Hepatocyte (in vitro differentiated cells): ENCODE data around the gene MRPS24. TPM values are rescaled to one million over a fixed set of nuclear protein-coding genes. Genes with fewer than 3 reads are reported as not detected.
"Not testable (repeated sequence)": the region's sequence is repeated elsewhere in the genome, so short reads cannot be mapped to it uniquely, and the experiment has no call there.

Source experiments
- DNase-seq: peaks from one replicate; pipeline ENCODE4 v3.0.0-alpha.2; 2016; ENCODE audit warnings: low spot score
- H2AFZ ChIP-seq: fragments of 200-600 bp; sonication (generic); 2 replicates; pipeline ENCODE4 v1.6.0; 2016; ENCODE audit warnings: antibody characterized with exemption, mild to moderate bottlenecking
- H3K27ac ChIP-seq: fragments of 200-600 bp; sonication (generic); 2 replicates; pipeline ENCODE4 v1.5.1; 2016; ENCODE audit warnings: mild to moderate bottlenecking
- H3K27me3 ChIP-seq: fragments of 200-600 bp; sonication (generic); 2 replicates; pipeline ENCODE4 v1.6.1; 2016
- H3K36me3 ChIP-seq: fragments of 200-600 bp; sonication (generic); replicated peaks from 2 replicates; pipeline ENCODE4 v1.5.1; 2016; ENCODE audit warnings: low read depth; ENCODE audit not compliant: insufficient read depth
- H3K4me1 ChIP-seq: fragments of 200-600 bp; sonication (generic); 2 replicates; pipeline ENCODE4 v1.5.1; 2016; ENCODE audit warnings: mild to moderate bottlenecking, moderate library complexity; ENCODE audit not compliant: insufficient read depth
- H3K4me2 ChIP-seq: fragments of 200-600 bp; sonication (generic); 2 replicates; pipeline ENCODE4 v1.6.0; 2016
- H3K4me3 ChIP-seq: fragments of 200-600 bp; sonication (generic); 2 replicates; pipeline ENCODE4 v1.5.1; 2016; ENCODE audit warnings: mild to moderate bottlenecking
- H3K79me2 ChIP-seq: fragments of 200-600 bp; sonication (generic); 2 replicates; pipeline ENCODE4 v1.6.0; 2017; ENCODE audit warnings: mild to moderate bottlenecking
- H3K9me2 ChIP-seq: fragments of 200-600 bp; sonication (generic); replicated peaks from 2 replicates; pipeline ENCODE4 v1.6.0; 2017; ENCODE audit warnings: mild to moderate bottlenecking; ENCODE audit not compliant: insufficient read depth
- H3K9me3 ChIP-seq: fragments of 200-600 bp; sonication (generic); 2 replicates; pipeline ENCODE4 v1.5.1; 2016; ENCODE audit warnings: low read depth, mild to moderate bottlenecking
- H4K20me1 ChIP-seq: fragments of 200-600 bp; sonication (generic); 2 replicates; pipeline ENCODE4 v1.6.0; 2016; ENCODE audit warnings: mild to moderate bottlenecking; ENCODE audit not compliant: insufficient read depth, poor library complexity, severe bottlenecking
- CTCF ChIP-seq: fragments of 200-600 bp; sonication (generic); IDR thresholded peaks from 2 replicates; pipeline ENCODE4 v1.5.1; 2016; ENCODE audit warnings: antibody characterized with exemption, mild to moderate bottlenecking; ENCODE audit not compliant: poor library complexity
- EZH2 ChIP-seq: fragments of 200-600 bp; sonication (generic); IDR thresholded peaks from 2 replicates; pipeline ENCODE4 v1.6.1; 2016; ENCODE audit warnings: antibody characterized with exemption, mild to moderate bottlenecking, borderline replicate concordance
- EZH2phosphoT487 ChIP-seq: fragments of 200-600 bp; sonication (generic); IDR thresholded peaks from one replicate; pipeline ENCODE4 v1.6.1; 2018; ENCODE audit warnings: antibody characterized with exemption, mild to moderate bottlenecking, low read depth, moderate library complexity; ENCODE audit not compliant: unreplicated experiment, severe bottlenecking
- WGBS: methylation state at CpG from one replicate; pipeline ENCODE4 v1.1.6; 2016; ENCODE audit warnings: low lambda C conversion rate; ENCODE audit errors: missing lambda C conversion rate; 5-methylcytosine and 5-hydroxymethylcytosine counted together
- polyA plus RNA-seq: library from polyadenylated mRNA; unstranded; fragments of >200 nt; fragmentation: Nextera tagmentation; extraction: Ambion mirVana; gene quantifications from 2 replicates; pipeline ENCODE4 v1.2.1, GENCODE V29; 2016
- total RNA-seq: library from RNA; depleted of rRNA; stranded (reverse); fragments of >200 nt; gene quantifications from 2 replicates; pipeline ENCODE4 v1.2.3, GENCODE V29; 2014

MRPS24 gene
- total and polyA plus RNA-seq, 2 experiments from 2014 or later: 72.4 to 150 TPM

- no peaks in the 10 kb centered on the region for H4K20me1 ChIP-seq
- TF ChIP-seq EZH2: no peak
- TF ChIP-seq EZH2phosphoT487: no peak
- no peak for TF ChIP-seq CTCF
- no peak overlapping the region for H3K27ac ChIP-seq
- H3K9me3 ChIP-seq: no peaks in the 10 kb centered on the region
- H2AFZ ChIP-seq: no peak overlapping the region
- no peak overlapping the region for H3K4me2 ChIP-seq
- H3K9me2 ChIP-seq: no peaks in the 10 kb centered on the region
- no peaks in the 10 kb centered on the region for H3K36me3 ChIP-seq
- no peaks in the 10 kb centered on the region for H3K79me2 ChIP-seq
- no peak for DNase-seq
- no peaks in the 10 kb centered on the region for H3K4me1 ChIP-seq
- no peaks in the 10 kb centered on the region for H3K27me3 ChIP-seq
- 84% methylated on average over 2 of the region's 2 CpGs for WGBS
- no peak overlapping the region for H3K4me3 ChIP-seq
Measured at GRCh38 chr7:43844257-43844656, 25.1 kb downstream of the MRPS24 start.

GRCh38 chr7:43843296-43843695, 26.0 kb downstream of the MRPS24 start:
- no peak for DNase-seq
- WGBS: 90% methylated on average over 4 of the region's 4 CpGs

GRCh38 chr7:43838201-43838658, 31.1 kb downstream of the MRPS24 start:
- WGBS: 82% methylated on average over 9 of the region's 9 CpGs
- H3K27ac ChIP-seq: no peak overlapping the region
- H3K4me3 ChIP-seq: no peak overlapping the region
- H3K4me1 ChIP-seq: no peaks in the 10 kb centered on the region
- peak overlapping the region; percentile 78 for H3K4me2 ChIP-seq
- DNase-seq: no peak
- no peaks in the 10 kb centered on the region for H4K20me1 ChIP-seq
- H3K9me2 ChIP-seq: no peaks in the 10 kb centered on the region
- no peaks in the 10 kb centered on the region for H3K36me3 ChIP-seq
- H2AFZ ChIP-seq: peak overlapping the region; percentile 91
- no peak for TF ChIP-seq CTCF
- TF ChIP-seq EZH2: no peak
- TF ChIP-seq EZH2phosphoT487: no peak
- H3K79me2 ChIP-seq: no peaks in the 10 kb centered on the region
- H3K9me3 ChIP-seq: no peaks in the 10 kb centered on the region
- H3K27me3 ChIP-seq: no peaks in the 10 kb centered on the region

More at GRCh38 chr7:43843296-43843695, 26.0 kb downstream of the MRPS24 start:
- Histone ChIP-seq H2AFZ (no peak overlapping the region), H3K4me2 (no peak overlapping the region), H3K4me1 (no peaks in the 10 kb centered on the region), H3K79me2 (no peaks in the 10 kb centered on the region), H3K27ac (no peak overlapping the region), H3K9me2 (no peaks in the 10 kb centered on the region), H3K36me3 (no peaks in the 10 kb centered on the region), H3K4me3 (no peak overlapping the region), H3K9me3 (no peaks in the 10 kb centered on the region), H4K20me1 (no peaks in the 10 kb centered on the region), H3K27me3 (no peaks in the 10 kb centered on the region)
- no peak for TF ChIP-seq EZH2phosphoT487

GRCh38 chr7:43834463-43835251, 34.7 kb downstream of the MRPS24 start:
- 91% methylated on average over 8 of the region's 8 CpGs for WGBS
- Histone ChIP-seq H3K9me2 (no peaks in the 10 kb centered on the region), H3K4me1 (no peaks in the 10 kb centered on the region), H3K9me3 (peaks cover 6% of the 10 kb centered on the region), H2AFZ (no peak overlapping the region), H3K4me3 (no peak overlapping the region), H3K36me3 (no peaks in the 10 kb centered on the region), H3K27ac (no peak overlapping the region), H3K4me2 (no peak overlapping the region), H3K79me2 (no peaks in the 10 kb centered on the region), H4K20me1 (no peaks in the 10 kb centered on the region), H3K27me3 (no peaks in the 10 kb centered on the region)
- DNase-seq: no peak
- TF ChIP-seq CTCF (no peak), EZH2 (no peak), EZH2phosphoT487 (no peak)

- not testable (repeated sequence) for H3K79me2 ChIP-seq, H3K4me2 ChIP-seq, H3K27me3 ChIP-seq, H2AFZ ChIP-seq, H3K9me2 ChIP-seq, H3K4me3 ChIP-seq, H3K36me3 ChIP-seq, H3K4me1 ChIP-seq, H3K27ac ChIP-seq, H3K9me3 ChIP-seq, DNase-seq, H4K20me1 ChIP-seq
Measured at GRCh38 chr7:43830917-43831316, 38.4 kb downstream of the MRPS24 start.
